IMR-90 (cell line): Measurements from ENCODE around the gene LEF1. TPM values are rescaled to one million over a fixed set of nuclear protein-coding genes. Genes with fewer than 3 reads are reported as not detected.

Experiments used
- ATAC-seq: fragments of 200-7000 bp; cut with Tn5 transposase; 2 replicates; pipeline ENCODE4 v1.9.1; 2020; ENCODE audit warnings: low read depth, mild to moderate bottlenecking, moderate library complexity
- BruUV-seq: library from RNA; stranded (reverse); fragments of 400-500 nt; replicated peaks from 2 replicates; lab custom pipeline; 2021; lab: Mats Ljungman, UMichigan
- CTCF ChIA-PET: fragments of 300-600 bp; formaldehyde crosslinking; extraction: SDS; loops from one replicate; lab custom pipeline; 2021; ENCODE audit warnings: antibody characterized with exemption; lab: Yijun Ruan, JAX
- POLR2A ChIA-PET: fragments of 300-600 bp; sonication (Branson Sonifier 250); formaldehyde crosslinking; loops from one replicate; lab custom pipeline; 2022; ENCODE audit warnings: antibody characterized with exemption; ENCODE audit not compliant: unreplicated experiment; lab: Charles Lee
- DNase-seq: peaks from one replicate; pipeline ENCODE4 v3.0.0; 2013
- H2AFZ ChIP-seq: replicated peaks from 2 replicates; pipeline ENCODE3; 2013; ENCODE audit warnings: low read length, mild to moderate bottlenecking; ENCODE audit not compliant: poor library complexity
- H2AK5ac ChIP-seq: 2 replicates; pipeline ENCODE4 v1.6.1; 2013; ENCODE audit warnings: low read depth, low read length, inconsistent platforms
- H2AK9ac ChIP-seq: replicated peaks from 2 replicates; pipeline ENCODE3; 2013; ENCODE audit warnings: mild to moderate bottlenecking, low read depth, low read length, moderate library complexity; ENCODE audit not compliant: poor library complexity
- H2BK120ac ChIP-seq: 2 replicates; pipeline ENCODE4 v1.6.1; 2013; ENCODE audit warnings: low read depth, low read length, inconsistent platforms
- H2BK15ac ChIP-seq: 3 replicates; pipeline ENCODE4 v1.6.1; 2013; ENCODE audit warnings: low read depth, low read length, inconsistent platforms
- H2BK20ac ChIP-seq: 2 replicates; pipeline ENCODE4 v1.6.1; 2013; ENCODE audit warnings: low read depth, mild to moderate bottlenecking, inconsistent platforms, low read length, moderate library complexity
- H2BK5ac ChIP-seq: 2 replicates; pipeline ENCODE4 v1.6.1; 2013; ENCODE audit warnings: mild to moderate bottlenecking, low read depth, low read length, inconsistent platforms; ENCODE audit not compliant: poor library complexity, severe bottlenecking
- H3K14ac ChIP-seq: replicated peaks from 2 replicates; pipeline ENCODE4 v1.6.1; 2013; ENCODE audit warnings: low read depth, low read length, inconsistent platforms
- H3K18ac ChIP-seq: 2 replicates; pipeline ENCODE4 v1.6.1; 2013; ENCODE audit warnings: low read depth, low read length, control low read depth
- H3K23ac ChIP-seq: 2 replicates; pipeline ENCODE4 v1.6.1; 2013; ENCODE audit warnings: low read depth, low read length, inconsistent platforms
- H3K27ac ChIP-seq: 2 replicates; pipeline ENCODE4 v1.5.1; 2013; ENCODE audit warnings: mild to moderate bottlenecking, control low read depth, low read length; ENCODE audit not compliant: insufficient read depth
- H3K27me3 ChIP-seq: 2 replicates; pipeline ENCODE4 v1.6.1; 2013; ENCODE audit warnings: low read length; ENCODE audit not compliant: control insufficient read depth, insufficient read depth
- H3K36me3 ChIP-seq: 2 replicates; pipeline ENCODE4 v1.6.1; 2013; ENCODE audit warnings: low read length, mixed read lengths; ENCODE audit not compliant: control insufficient read depth, insufficient read depth
- H3K4ac ChIP-seq: 2 replicates; pipeline ENCODE4 v1.6.1; 2013; ENCODE audit warnings: low read depth, low read length, inconsistent platforms
- H3K4me1 ChIP-seq: 2 replicates; pipeline ENCODE4 v1.6.1; 2013; ENCODE audit warnings: low read length, mixed read lengths; ENCODE audit not compliant: control insufficient read depth, insufficient read depth
- H3K4me2 ChIP-seq: 2 replicates; pipeline ENCODE4 v1.6.1; 2013; ENCODE audit warnings: low read depth, mild to moderate bottlenecking, control low read depth, low read length, moderate library complexity
- H3K4me3 ChIP-seq: 2 replicates; pipeline ENCODE4 v1.5.1; 2013; ENCODE audit warnings: low read depth, mild to moderate bottlenecking, control low read depth, low read length, moderate library complexity; ENCODE audit not compliant: insufficient read depth
- H3K56ac ChIP-seq: 2 replicates; pipeline ENCODE4 v1.6.1; 2013; ENCODE audit warnings: low read length, inconsistent platforms; ENCODE audit not compliant: insufficient read depth; ENCODE audit errors: extremely low read depth
- H3K79me1 ChIP-seq, 2 experiments: 2 replicates each; pipeline ENCODE4 v1.6.1; 2013; ENCODE audit warnings: low read length in 2 of 2, inconsistent platforms in 1 of 2, low read depth in 1 of 2
- H3K9ac ChIP-seq: 2 replicates; pipeline ENCODE4 v1.6.1; 2013; ENCODE audit warnings: low read depth, low read length, control low read depth
- H3K9me1 ChIP-seq: 2 replicates; pipeline ENCODE4 v1.6.1; 2013; ENCODE audit warnings: low read length, inconsistent platforms; ENCODE audit not compliant: insufficient read depth
- H3K9me3 ChIP-seq: 2 replicates; pipeline ENCODE4 v1.6.1; 2013; ENCODE audit warnings: low read length; ENCODE audit not compliant: control insufficient read depth, insufficient read depth
- H4K20me1 ChIP-seq: 2 replicates; pipeline ENCODE4 v1.6.1; 2013; ENCODE audit warnings: low read length, inconsistent platforms; ENCODE audit not compliant: insufficient read depth
- H4K5ac ChIP-seq: 2 replicates; pipeline ENCODE4 v1.6.1; 2013; ENCODE audit warnings: mild to moderate bottlenecking, low read depth, low read length, control low read depth
- H4K8ac ChIP-seq, 2 experiments: 2 replicates each; pipeline ENCODE4 v1.6.1; 2013; ENCODE audit warnings: low read depth in 2 of 2, low read length in 2 of 2, control low read depth in 1 of 2, inconsistent platforms in 1 of 2
- H4K91ac ChIP-seq: 2 replicates; pipeline ENCODE4 v1.6.1; 2013; ENCODE audit warnings: low read depth, low read length, inconsistent platforms; ENCODE audit not compliant: insufficient read depth
- BHLHE40 ChIP-seq: fragments of 150-350 bp; IDR thresholded peaks from 2 replicates; pipeline ENCODE4 v1.6.1; 2016; ENCODE audit warnings: mild to moderate bottlenecking, low read depth, low read length
- CEBPB ChIP-seq: IDR thresholded peaks from 2 replicates; pipeline ENCODE4 v1.6.1; 2012; ENCODE audit warnings: low read depth, low read length, improper control_type of control experiment
- MAFK ChIP-seq: IDR thresholded peaks from 2 replicates; pipeline ENCODE4 v1.6.1; 2012; ENCODE audit warnings: low read depth, low read length, improper control_type of control experiment
- RAD21 ChIP-seq: IDR thresholded peaks from 2 replicates; pipeline ENCODE4 v1.6.1; 2012; ENCODE audit warnings: low read length, improper control_type of control experiment
- RFX5 ChIP-seq: IDR thresholded peaks from 2 replicates; pipeline ENCODE4 v1.8.0; 2012; ENCODE audit warnings: low read depth, mild to moderate bottlenecking, low read length, moderate library complexity
- SMC3 ChIP-seq: fragments of 150-350 bp; IDR thresholded peaks from 2 replicates; pipeline ENCODE4 v1.6.1; 2016; ENCODE audit warnings: low read depth, mild to moderate bottlenecking, antibody characterized with exemption, low read length, moderate library complexity
- WGBS, 2 experiments: methylation state at CpG; one replicate each; pipeline versions ENCODE4 v1.1.5 to v1.1.7; 2013; ENCODE audit warnings: missing lambda C conversion rate in 2 of 2; ENCODE audit not compliant: insufficient read length in 1 of 2; ENCODE audit errors: extremely low coverage in 2 of 2; 5-methylcytosine and 5-hydroxymethylcytosine counted together
- dilution Hi-C: fragments of 300-500 bp; cut with HindIII; formaldehyde crosslinking; loops from one replicate; pipeline ENCODE4 v1.14.3; 2018; ENCODE audit warnings: low sequenced_read_pairs; ENCODE audit not compliant: unreplicated experiment
- in situ Hi-C: fragments of 300-500 bp; cut with MboI; formaldehyde crosslinking; loops from 3 replicates; pipeline ENCODE4 v1.14.3; 2019; ENCODE audit warnings: low sequenced_read_pairs, inconsistent platforms, mixed read lengths
- intact Hi-C: fragments of 100-400 bp; cut with micrococcal nuclease; formaldehyde crosslinking; loops from 2 replicates; pipeline ENCODE4 v1.10.0; 2022
- polyA plus RNA-seq, 3 experiments: library from polyadenylated mRNA; depleted of rRNA; stranded (reverse); fragments of >200 nt; gene quantifications; 2 replicates each; pipeline ENCODE4 v1.2.3, GENCODE V29; 2012; ENCODE audit warnings: low replicate concordance in 1 of 3
- total RNA-seq: library from RNA; depleted of rRNA; stranded (reverse); fragments of >200 nt; gene quantifications from 2 replicates; pipeline ENCODE4 v1.2.3, GENCODE V29; 2012
- TF ChIP-seq, protein P1 (sequence below): fragments of 150-350 bp; IDR thresholded peaks from 2 replicates; pipeline ENCODE4 v1.6.1; 2016; ENCODE audit warnings: low read depth, mild to moderate bottlenecking, low read length, moderate library complexity, borderline replicate concordance

Gene LEF1
- total and polyA plus RNA-seq, 2 of the 4 experiments (the other 2 are of a cell fraction), result 1.7 to 1.8 TPM

DNA sequence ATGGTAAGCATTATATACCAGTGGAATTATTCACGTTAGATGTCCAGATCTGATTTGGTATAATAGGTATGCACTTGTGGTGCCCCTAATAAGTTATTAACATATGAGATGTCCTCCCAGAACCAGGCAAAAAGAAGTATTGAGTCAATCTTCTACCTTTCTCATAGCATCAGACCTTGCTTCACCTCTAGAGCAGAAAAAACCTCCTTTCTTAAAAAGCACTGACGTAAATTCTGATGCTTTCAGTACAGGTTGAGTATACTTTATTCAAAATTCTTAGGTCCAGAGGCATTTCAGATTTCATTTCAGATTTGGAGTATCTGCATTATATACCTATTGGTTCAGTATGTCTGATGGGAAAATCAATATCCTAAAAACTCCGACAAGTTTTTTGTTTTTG lies 22.4 kb downstream of the LEF1 start:
- no peak overlapping the region for H2BK120ac ChIP-seq
- H3K9me1 ChIP-seq, result no peaks in the 10 kb centered on the region
- H3K9me3 ChIP-seq, result no peaks in the 10 kb centered on the region
- in situ Hi-C loops, result no loop called here
- no peak overlapping the region for H4K8ac ChIP-seq
- H3K18ac ChIP-seq, result no peak overlapping the region
- no peak overlapping the region for H3K4me2 ChIP-seq
- H2BK20ac ChIP-seq, result no peak overlapping the region
- intact Hi-C loops, result no loop called here
- H3K14ac ChIP-seq, result no peak overlapping the region
- TF ChIP-seq CEBPB (no peak), RFX5 (no peak), RAD21 (no peak), BHLHE40 (no peak), MAFK (no peak), SMC3 (no peak)
- TF ChIP-seq, protein P1, sequence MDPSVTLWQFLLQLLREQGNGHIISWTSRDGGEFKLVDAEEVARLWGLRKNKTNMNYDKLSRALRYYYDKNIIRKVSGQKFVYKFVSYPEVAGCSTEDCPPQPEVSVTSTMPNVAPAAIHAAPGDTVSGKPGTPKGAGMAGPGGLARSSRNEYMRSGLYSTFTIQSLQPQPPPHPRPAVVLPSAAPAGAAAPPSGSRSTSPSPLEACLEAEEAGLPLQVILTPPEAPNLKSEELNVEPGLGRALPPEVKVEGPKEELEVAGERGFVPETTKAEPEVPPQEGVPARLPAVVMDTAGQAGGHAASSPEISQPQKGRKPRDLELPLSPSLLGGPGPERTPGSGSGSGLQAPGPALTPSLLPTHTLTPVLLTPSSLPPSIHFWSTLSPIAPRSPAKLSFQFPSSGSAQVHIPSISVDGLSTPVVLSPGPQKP, result no peak
- POLR2A ChIA-PET, result no interaction called here
- no peak overlapping the region for H3K23ac ChIP-seq
- H3K27ac ChIP-seq, result no peak overlapping the region
- no peak overlapping the region for H2AK5ac ChIP-seq
- no TSS peak for BruUV-seq
- no peak for DNase-seq
- H3K4me1 ChIP-seq, result no peaks in the 10 kb centered on the region
- H2AK9ac ChIP-seq, result no peak overlapping the region
- no peak overlapping the region for H4K91ac ChIP-seq
- no peak overlapping the region for H3K4ac ChIP-seq
- no peak overlapping the region for H3K4me3 ChIP-seq
- no peak overlapping the region for H4K5ac ChIP-seq
- no peaks in the 10 kb centered on the region for H4K20me1 ChIP-seq
- peaks cover 4% of the 10 kb centered on the region for H3K27me3 ChIP-seq
- H2AFZ ChIP-seq, result no peak overlapping the region
- no peaks in the 10 kb centered on the region for H3K36me3 ChIP-seq
- no CpG with 5 or more reads among the region's 3 CpGs for WGBS, 2 experiments
- dilution Hi-C loops, result no loop called here
- H2BK5ac ChIP-seq, result no peak overlapping the region
- H3K79me1 ChIP-seq, result no peaks in the 10 kb centered on the region
- CTCF ChIA-PET, result no interaction called here
- no peak overlapping the region for H3K56ac ChIP-seq
- ATAC-seq, result no peak
- H2BK15ac ChIP-seq, result no peak overlapping the region
- H3K9ac ChIP-seq, result no peak overlapping the region
